Measurements from ENCODE around the gene CNPPD1.

The CNPPD1 gene

GRCh38 chr2:219140722-219141121, 36.0 kb downstream of the CNPPD1 start:
- H3K9ac ChIP-seq (ENCODE audit: low read depth, low read length, poor library complexity), result no peak overlapping the region
- no peak overlapping the region for H4K91ac ChIP-seq (ENCODE audit: low read depth, low read length, poor library complexity)
- WGBS, 2 donors (ENCODE audit: extremely low coverage in 2 of 2, insufficient read length in 2 of 2, insufficient replicate concordance in 1 of 2), result no CpG with 5 or more reads among the region's 3 CpGs

DNA sequence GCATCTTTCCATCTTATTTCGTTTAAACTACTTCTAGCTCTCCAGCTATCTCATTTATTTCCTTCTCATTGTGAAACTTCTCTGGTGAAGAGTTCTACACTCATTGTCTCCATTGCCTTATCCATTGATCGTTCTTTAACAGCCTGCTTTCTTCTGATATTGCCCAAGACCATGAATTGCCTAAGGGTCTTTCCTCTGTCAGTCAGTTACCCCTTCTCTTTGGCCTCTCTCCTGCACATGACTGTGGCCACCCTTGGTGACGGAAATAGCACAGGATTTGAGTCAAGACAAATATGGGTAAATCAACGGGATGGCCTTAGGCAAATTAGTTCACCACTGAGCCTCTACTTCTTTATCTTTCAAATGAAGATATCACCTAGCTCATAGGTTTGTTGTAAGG, 42.7 kb downstream of the CNPPD1 start:
- DNase-seq (ENCODE audit: low spot score), result no peak
- no peak overlapping the region for H2BK12ac ChIP-seq (ENCODE audit: low read length)
- no peak overlapping the region for H3K18ac ChIP-seq (ENCODE audit: low read length)
- H2BK5ac ChIP-seq (ENCODE audit: low read length), result no peak overlapping the region
- H3K79me1 ChIP-seq (ENCODE audit: low read depth, low read length), result no peaks in the 10 kb centered on the region
- peaks cover 1 to 8% of the 10 kb centered on the region in 2 donors for H3K36me3 ChIP-seq (replicated peaks in 1 of 2; ENCODE audit: control insufficient read depth in 2 of 2, insufficient read depth in 2 of 2, low read length in 2 of 2)
- WGBS, 2 donors (ENCODE audit: extremely low coverage in 2 of 2, insufficient read length in 2 of 2, insufficient replicate concordance in 1 of 2), result 100% methylated on average over 1 of the region's 4 CpGs; no CpG with 5 or more reads in 1 of the 2 donors
- H3K4ac ChIP-seq (ENCODE audit: low read length), result no peak overlapping the region
- no peak overlapping the region for H3K9ac ChIP-seq (ENCODE audit: low read depth, low read length, poor library complexity)
- H3K27ac ChIP-seq (replicated peaks; ENCODE audit: low read length), result no peak overlapping the region
- H3K23ac ChIP-seq (ENCODE audit: low read depth, low read length, poor library complexity), result no peak overlapping the region
- no peaks in the 10 kb centered on the region for H3K9me3 ChIP-seq (replicated peaks in 1 of 2; ENCODE audit: control insufficient read depth in 2 of 2, insufficient read depth in 1 of 2, low read depth in 1 of 2, low read length in 2 of 2)
- no peak overlapping the region for H4K91ac ChIP-seq (ENCODE audit: low read depth, low read length, poor library complexity)
- no peaks in the 10 kb centered on the region for H3K27me3 ChIP-seq (ENCODE audit: control insufficient read depth in 3 of 3, insufficient read depth in 3 of 3, low read depth in 1 of 3, low read length in 3 of 3)
- H2BK120ac ChIP-seq (ENCODE audit: low read depth, low read length), result no peak overlapping the region
- H2AFZ ChIP-seq (ENCODE audit: low read length), result no peak overlapping the region
- no peak overlapping the region for H4K8ac ChIP-seq (ENCODE audit: low read depth, low read length)
- H3K4me3 ChIP-seq (ENCODE audit: low read length in 2 of 2), result no peak overlapping the region
- H2BK15ac ChIP-seq (ENCODE audit: low read length), result no peak overlapping the region
- H2AK5ac ChIP-seq (ENCODE audit: low read depth, low read length), result no peak overlapping the region
- H3K14ac ChIP-seq (ENCODE audit: low read length), result no peak overlapping the region
- H3K4me2 ChIP-seq (ENCODE audit: insufficient read depth, low read length, poor library complexity, severe bottlenecking), result no peak overlapping the region
- no peaks in the 10 kb centered on the region for H3K4me1 ChIP-seq (ENCODE audit: control insufficient read depth in 2 of 2, insufficient read depth in 1 of 2, low read depth in 1 of 2, low read length in 2 of 2)

More at GRCh38 chr2:219140722-219141121, 36.0 kb downstream of the CNPPD1 start:
- H3K4ac ChIP-seq (ENCODE audit: low read length), result no peak overlapping the region
- H3K23ac ChIP-seq (ENCODE audit: low read depth, low read length, poor library complexity), result no peak overlapping the region
- peaks cover 2 to 46% of the 10 kb centered on the region in 2 donors for H3K36me3 ChIP-seq (replicated peaks in 1 of 2; ENCODE audit: control insufficient read depth in 2 of 2, insufficient read depth in 2 of 2, low read length in 2 of 2)
- no peak overlapping the region for H2AFZ ChIP-seq (ENCODE audit: low read length)
- no peak overlapping the region for H2AK5ac ChIP-seq (ENCODE audit: low read depth, low read length)
- H3K79me1 ChIP-seq (ENCODE audit: low read depth, low read length), result no peaks in the 10 kb centered on the region
- no peak overlapping the region for H2BK15ac ChIP-seq (ENCODE audit: low read length)
- no peak overlapping the region for H3K27ac ChIP-seq (replicated peaks; ENCODE audit: low read length)
- H2BK12ac ChIP-seq (ENCODE audit: low read length), result no peak overlapping the region
- no peaks in the 10 kb centered on the region for H3K9me3 ChIP-seq (replicated peaks in 1 of 2; ENCODE audit: control insufficient read depth in 2 of 2, insufficient read depth in 1 of 2, low read depth in 1 of 2, low read length in 2 of 2)
- H2BK120ac ChIP-seq (ENCODE audit: low read depth, low read length), result no peak overlapping the region
- no peak overlapping the region for H3K18ac ChIP-seq (ENCODE audit: low read length)
- no peaks in the 10 kb centered on the region for H3K4me1 ChIP-seq (ENCODE audit: control insufficient read depth in 2 of 2, insufficient read depth in 1 of 2, low read depth in 1 of 2, low read length in 2 of 2)
- DNase-seq (ENCODE audit: low spot score), result no peak
- H2BK5ac ChIP-seq (ENCODE audit: low read length), result no peak overlapping the region
- H3K4me2 ChIP-seq (ENCODE audit: insufficient read depth, low read length, poor library complexity, severe bottlenecking), result no peak overlapping the region
- no peak overlapping the region for H4K8ac ChIP-seq (ENCODE audit: low read depth, low read length)
- no peak overlapping the region for H3K4me3 ChIP-seq (ENCODE audit: low read length in 2 of 2)
- no peak overlapping the region for H3K14ac ChIP-seq (ENCODE audit: low read length)
- H3K27me3 ChIP-seq (ENCODE audit: control insufficient read depth in 3 of 3, insufficient read depth in 3 of 3, low read depth in 1 of 3, low read length in 3 of 3), result no peaks in the 10 kb centered on the region

GRCh38 chr2:219131744-219132143, 45.0 kb downstream of the CNPPD1 start:
- Histone ChIP-seq H3K27ac (replicated peaks; ENCODE audit: low read length) (no peak overlapping the region), H3K4me1 (ENCODE audit: control insufficient read depth in 2 of 2, insufficient read depth in 1 of 2, low read depth in 1 of 2, low read length in 2 of 2) (no peaks in the 10 kb centered on the region), H3K9ac (ENCODE audit: low read depth, low read length, poor library complexity) (no peak overlapping the region), H2AK5ac (ENCODE audit: low read depth, low read length) (no peak overlapping the region), H3K4me2 (ENCODE audit: insufficient read depth, low read length, poor library complexity, severe bottlenecking) (no peak overlapping the region), H2BK12ac (ENCODE audit: low read length) (no peak overlapping the region), H3K4me3 (ENCODE audit: low read length in 2 of 2) (no peak overlapping the region), H3K9me3 (replicated peaks in 1 of 2; ENCODE audit: control insufficient read depth in 2 of 2, insufficient read depth in 1 of 2, low read depth in 1 of 2, low read length in 2 of 2) (no peaks in the 10 kb centered on the region), H3K79me1 (ENCODE audit: low read depth, low read length) (no peaks in the 10 kb centered on the region), H3K14ac (ENCODE audit: low read length) (no peak overlapping the region), H4K91ac (ENCODE audit: low read depth, low read length, poor library complexity) (no peak overlapping the region), H3K4ac (ENCODE audit: low read length) (no peak overlapping the region), H3K27me3 (ENCODE audit: control insufficient read depth in 3 of 3, insufficient read depth in 3 of 3, low read depth in 1 of 3, low read length in 3 of 3) (no peaks in the 10 kb centered on the region), H3K23ac (ENCODE audit: low read depth, low read length, poor library complexity) (no peak overlapping the region), H2BK120ac (ENCODE audit: low read depth, low read length) (no peak overlapping the region), H3K36me3 (replicated peaks in 1 of 2; ENCODE audit: control insufficient read depth in 2 of 2, insufficient read depth in 2 of 2, low read length in 2 of 2) (peaks cover 0 to 1% of the 10 kb centered on the region in 2 donors), H2AFZ (ENCODE audit: low read length) (no peak overlapping the region), H4K8ac (ENCODE audit: low read depth, low read length) (no peak overlapping the region), H2BK15ac (ENCODE audit: low read length) (no peak overlapping the region), H3K18ac (ENCODE audit: low read length) (no peak overlapping the region), H2BK5ac (ENCODE audit: low read length) (no peak overlapping the region)
- DNase-seq (ENCODE audit: low spot score), result no peak
- WGBS, 2 donors (ENCODE audit: extremely low coverage in 2 of 2, insufficient read length in 2 of 2, insufficient replicate concordance in 1 of 2), result no CpG with 5 or more reads among the region's 4 CpGs

GRCh38 chr2:219131327-219131726, 45.4 kb downstream of the CNPPD1 start:
- H3K23ac ChIP-seq (ENCODE audit: low read depth, low read length, poor library complexity), result no peak overlapping the region
- no peak overlapping the region for H2BK120ac ChIP-seq (ENCODE audit: low read depth, low read length)
- no peak overlapping the region for H4K8ac ChIP-seq (ENCODE audit: low read depth, low read length)
- no peak overlapping the region for H3K14ac ChIP-seq (ENCODE audit: low read length)
- no peak overlapping the region for H3K4ac ChIP-seq (ENCODE audit: low read length)
- no peak overlapping the region for H4K91ac ChIP-seq (ENCODE audit: low read depth, low read length, poor library complexity)
- H3K36me3 ChIP-seq (replicated peaks in 1 of 2; ENCODE audit: control insufficient read depth in 2 of 2, insufficient read depth in 2 of 2, low read length in 2 of 2), result peaks cover 0 to 1% of the 10 kb centered on the region in 2 donors
- H3K18ac ChIP-seq (ENCODE audit: low read length), result no peak overlapping the region
- H3K9ac ChIP-seq (ENCODE audit: low read depth, low read length, poor library complexity), result no peak overlapping the region
- no peak overlapping the region for H2BK12ac ChIP-seq (ENCODE audit: low read length)
- H2BK15ac ChIP-seq (ENCODE audit: low read length), result no peak overlapping the region
- H2AFZ ChIP-seq (ENCODE audit: low read length), result no peak overlapping the region
- no peaks in the 10 kb centered on the region for H3K79me1 ChIP-seq (ENCODE audit: low read depth, low read length)
- H3K27me3 ChIP-seq (ENCODE audit: control insufficient read depth in 3 of 3, insufficient read depth in 3 of 3, low read depth in 1 of 3, low read length in 3 of 3), result no peaks in the 10 kb centered on the region
- H3K4me3 ChIP-seq (ENCODE audit: low read length in 2 of 2), result no peak overlapping the region
- H2BK5ac ChIP-seq (ENCODE audit: low read length), result no peak overlapping the region
- H3K4me2 ChIP-seq (ENCODE audit: insufficient read depth, low read length, poor library complexity, severe bottlenecking), result no peak overlapping the region
- no peak for DNase-seq (ENCODE audit: low spot score)
- no peak overlapping the region for H2AK5ac ChIP-seq (ENCODE audit: low read depth, low read length)
- H3K9me3 ChIP-seq (replicated peaks in 1 of 2; ENCODE audit: control insufficient read depth in 2 of 2, insufficient read depth in 1 of 2, low read depth in 1 of 2, low read length in 2 of 2), result no peaks in the 10 kb centered on the region
- H3K4me1 ChIP-seq (ENCODE audit: control insufficient read depth in 2 of 2, insufficient read depth in 1 of 2, low read depth in 1 of 2, low read length in 2 of 2), result no peaks in the 10 kb centered on the region
- no CpG with 5 or more reads among the region's 3 CpGs for WGBS, 2 donors (ENCODE audit: extremely low coverage in 2 of 2, insufficient read length in 2 of 2, insufficient replicate concordance in 1 of 2)
- no peak overlapping the region for H3K27ac ChIP-seq (replicated peaks; ENCODE audit: low read length)

Data from neuronal stem cell (in vitro differentiated cells).